Cardiac muscle cell (in vitro differentiated cells and primary cell): ENCODE results near the gene APOBEC3B. TPM values are rescaled to one million over a fixed set of nuclear protein-coding genes. Genes with fewer than 3 reads are reported as not detected.
A peak's percentile ranks its signal among the peaks of the same experiment; 100 is the strongest.

ENCODE experiments used
- DNase-seq, 2 donors: peaks; one replicate each; pipeline versions ENCODE4 v3.0.0 to v3.0.0-alpha.2; 2010 to 2017; ENCODE audit warnings: low read depth in 1 of 2, low spot score in 1 of 2
- H3K27ac ChIP-seq: fragments of 200-600 bp; sonication (generic); 2 replicates; pipeline ENCODE4 v1.5.1; 2016
- H3K27me3 ChIP-seq: fragments of 200-600 bp; sonication (generic); 2 replicates; pipeline ENCODE4 v1.6.0; 2016; ENCODE audit warnings: control low read depth
- H3K36me3 ChIP-seq: fragments of 200-600 bp; sonication (generic); 2 replicates; pipeline ENCODE4 v1.5.1; 2016; ENCODE audit warnings: control low read depth
- H3K4me1 ChIP-seq: fragments of 200-600 bp; sonication (generic); 2 replicates; pipeline ENCODE4 v1.8.1; 2017; ENCODE audit warnings: low read depth, mild to moderate bottlenecking, mixed run types
- H3K4me3 ChIP-seq: fragments of 200-600 bp; sonication (generic); 2 replicates; pipeline ENCODE4 v1.5.1; 2016; ENCODE audit warnings: mild to moderate bottlenecking
- H3K9me3 ChIP-seq: fragments of 200-600 bp; sonication (generic); 2 replicates; pipeline ENCODE4 v1.5.1; 2017; ENCODE audit warnings: low read depth, mild to moderate bottlenecking, control low read depth
- polyA plus RNA-seq: library from polyadenylated mRNA; unstranded; fragments of >200 nt; fragmentation: Nextera tagmentation; extraction: Ambion mirVana; gene quantifications from 2 replicates; pipeline ENCODE4 v1.2.1, GENCODE V29; 2016
- total RNA-seq: library from RNA; depleted of rRNA; stranded (reverse); fragments of >200 nt; gene quantifications from 2 replicates; pipeline ENCODE4 v1.2.3, GENCODE V29; 2016
- TF ChIP-seq, protein P1 (sequence below): IDR thresholded peaks from 2 replicates; pipeline ENCODE4 v1.5.1; 2012; ENCODE audit warnings: low read depth, mild to moderate bottlenecking, low read length

The APOBEC3B gene
- total RNA-seq, result 1.1 and 6.5 TPM in 2 replicates
- polyA plus RNA-seq, result 6.8 and 9.4 TPM in 2 replicates

DNA sequence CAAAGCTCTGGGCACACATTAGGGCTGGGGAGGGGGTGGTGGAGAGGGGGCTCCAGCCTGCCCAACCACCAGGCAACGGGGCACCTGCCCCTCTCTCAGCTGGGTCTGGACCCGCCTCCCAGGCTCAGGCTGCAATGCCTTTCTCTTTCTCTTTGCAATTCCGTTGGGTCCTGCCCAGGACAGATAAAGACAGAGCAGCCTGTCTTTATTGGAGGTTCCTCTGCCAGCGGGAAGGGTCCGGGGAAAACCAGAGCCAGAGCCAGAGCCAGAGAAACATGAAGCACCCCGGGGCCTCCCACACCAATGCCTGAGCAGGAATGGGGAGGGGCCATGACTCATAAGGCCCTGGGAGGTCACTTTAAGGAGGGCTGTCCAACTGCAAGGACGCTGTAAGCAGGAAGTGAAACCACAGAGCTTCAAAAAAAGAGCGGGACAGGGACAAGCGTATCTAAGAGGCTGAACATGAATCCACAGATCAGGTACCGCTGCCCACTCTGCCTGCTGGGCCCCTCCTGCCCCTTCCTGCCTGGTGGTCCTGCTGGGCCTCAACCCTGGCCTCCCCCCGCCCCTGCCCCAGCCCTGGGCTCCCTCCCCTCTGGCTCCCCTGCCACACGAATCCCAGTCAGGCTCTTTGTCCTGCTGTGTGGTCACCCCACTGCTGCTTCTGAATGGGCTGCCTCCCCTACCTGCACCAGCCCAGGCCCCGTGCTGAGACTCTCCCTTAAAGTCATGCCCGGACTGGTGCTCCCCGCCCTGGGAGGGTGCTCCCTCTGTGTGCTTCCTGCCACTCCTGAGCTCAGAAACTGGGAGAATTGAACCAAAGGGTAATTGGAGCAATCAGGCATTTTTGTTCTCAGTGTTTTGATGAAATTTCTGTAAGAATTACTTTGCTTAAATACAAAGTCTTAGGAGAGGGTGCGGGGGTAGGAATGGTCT lies at the start of gene APOBEC3B:
APOBEC3B (plus strand) TSS at position 356 of the 936 bp plus-strand sequence; CDS start at position 463, 107 bp downstream.
- TF ChIP-seq, protein P1, sequence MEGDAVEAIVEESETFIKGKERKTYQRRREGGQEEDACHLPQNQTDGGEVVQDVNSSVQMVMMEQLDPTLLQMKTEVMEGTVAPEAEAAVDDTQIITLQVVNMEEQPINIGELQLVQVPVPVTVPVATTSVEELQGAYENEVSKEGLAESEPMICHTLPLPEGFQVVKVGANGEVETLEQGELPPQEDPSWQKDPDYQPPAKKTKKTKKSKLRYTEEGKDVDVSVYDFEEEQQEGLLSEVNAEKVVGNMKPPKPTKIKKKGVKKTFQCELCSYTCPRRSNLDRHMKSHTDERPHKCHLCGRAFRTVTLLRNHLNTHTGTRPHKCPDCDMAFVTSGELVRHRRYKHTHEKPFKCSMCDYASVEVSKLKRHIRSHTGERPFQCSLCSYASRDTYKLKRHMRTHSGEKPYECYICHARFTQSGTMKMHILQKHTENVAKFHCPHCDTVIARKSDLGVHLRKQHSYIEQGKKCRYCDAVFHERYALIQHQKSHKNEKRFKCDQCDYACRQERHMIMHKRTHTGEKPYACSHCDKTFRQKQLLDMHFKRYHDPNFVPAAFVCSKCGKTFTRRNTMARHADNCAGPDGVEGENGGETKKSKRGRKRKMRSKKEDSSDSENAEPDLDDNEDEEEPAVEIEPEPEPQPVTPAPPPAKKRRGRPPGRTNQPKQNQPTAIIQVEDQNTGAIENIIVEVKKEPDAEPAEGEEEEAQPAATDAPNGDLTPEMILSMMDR, result no peak
- H3K27ac ChIP-seq, result no peak within 1 kb of the TSS
- no peaks in the 10 kb centered on the region for H3K4me1 ChIP-seq
- no peaks in the 10 kb centered on the region for H3K27me3 ChIP-seq
- no peak within 1 kb of the TSS for H3K4me3 ChIP-seq
- no peaks in the 10 kb centered on the region for H3K36me3 ChIP-seq
- DNase-seq, result peak; percentile 73 to 98
- H3K9me3 ChIP-seq, result no peaks in the 10 kb centered on the region

GRCh38 chr22:38935023-38935422 lies 47.1 kb upstream of the APOBEC3B start:
- Histone ChIP-seq H3K4me1 (no peaks in the 10 kb centered on the region), H3K27me3 (no peaks in the 10 kb centered on the region), H3K36me3 (no peaks in the 10 kb centered on the region), H3K4me3 (no peak overlapping the region), H3K9me3 (no peaks in the 10 kb centered on the region), H3K27ac (no peak overlapping the region)
- TF ChIP-seq, protein P1, result no peak
- DNase-seq, result no peak

GRCh38 chr22:38935616-38936015 lies 46.5 kb upstream of the APOBEC3B start:
- Histone ChIP-seq H3K4me1 (no peaks in the 10 kb centered on the region), H3K27ac (no peak overlapping the region), H3K36me3 (no peaks in the 10 kb centered on the region), H3K27me3 (no peaks in the 10 kb centered on the region), H3K9me3 (no peaks in the 10 kb centered on the region), H3K4me3 (no peak overlapping the region)
- TF ChIP-seq, protein P1, result no peak
- no peak for DNase-seq

- H3K4me1 ChIP-seq, result no peaks in the 10 kb centered on the region
- no peak overlapping the region for H3K4me3 ChIP-seq
- no peak for DNase-seq
- H3K27ac ChIP-seq, result no peak overlapping the region
- no peaks in the 10 kb centered on the region for H3K27me3 ChIP-seq
- TF ChIP-seq, protein P1, result no peak
- H3K36me3 ChIP-seq, result no peaks in the 10 kb centered on the region
- H3K9me3 ChIP-seq, result no peaks in the 10 kb centered on the region
Observed at GRCh38 chr22:38936562-38936961, 45.6 kb upstream of the APOBEC3B start.

GRCh38 chr22:38937036-38937435 lies 45.1 kb upstream of the APOBEC3B start:
- Histone ChIP-seq H3K9me3 (no peaks in the 10 kb centered on the region), H3K36me3 (no peaks in the 10 kb centered on the region), H3K4me1 (no peaks in the 10 kb centered on the region), H3K27ac (no peak overlapping the region), H3K27me3 (no peaks in the 10 kb centered on the region), H3K4me3 (no peak overlapping the region)
- TF ChIP-seq, protein P1, result no peak
- no peak for DNase-seq
